NCI-H1048 (cell line): Measurements from ENCODE around the gene KPNB1.

Experiments used
- DNase-seq: peaks from one replicate; lab custom pipeline; 2025; lab: John Stamatoyannopoulos, UW

KPNB1 gene

GRCh38 chr17:47728214-47728877 is 78.6 kb downstream of the KPNB1 start:
- no peak for DNase-seq

- no peak for DNase-seq
These were observed 79.8 kb downstream of the KPNB1 start for GRCh38 chr17:47729476-47729875.

- no peak for DNase-seq
These were observed 81.0 kb downstream of the KPNB1 start for GRCh38 chr17:47730681-47731080.

- no peak for DNase-seq
These were observed 81.7 kb downstream of the KPNB1 start for GRCh38 chr17:47731396-47731795.

GRCh38 chr17:47732399-47733046 is 82.8 kb downstream of the KPNB1 start:
- no peak for DNase-seq

GRCh38 chr17:47733047-47733673 is 83.4 kb downstream of the KPNB1 start, which contains the start of gene TBX21:
TBX21 (plus strand) TSS chr17:47733236; CDS start chr17:47733455, 219 bp downstream.
- no peak for DNase-seq

GRCh38 chr17:47733674-47734410 is 84.1 kb downstream of the KPNB1 start:
- no peak for DNase-seq

- no peak for DNase-seq
These were observed 85.4 kb downstream of the KPNB1 start for GRCh38 chr17:47735139-47735464.
